Measurements from ENCODE around the gene FURIN.
A peak's percentile ranks its signal among the peaks of the same experiment; 100 is the strongest.
"Not testable (repeated sequence)": the region's sequence is repeated elsewhere in the genome, so short reads cannot be mapped to it uniquely, and the experiment has no call there.

Gene FURIN

DNA sequence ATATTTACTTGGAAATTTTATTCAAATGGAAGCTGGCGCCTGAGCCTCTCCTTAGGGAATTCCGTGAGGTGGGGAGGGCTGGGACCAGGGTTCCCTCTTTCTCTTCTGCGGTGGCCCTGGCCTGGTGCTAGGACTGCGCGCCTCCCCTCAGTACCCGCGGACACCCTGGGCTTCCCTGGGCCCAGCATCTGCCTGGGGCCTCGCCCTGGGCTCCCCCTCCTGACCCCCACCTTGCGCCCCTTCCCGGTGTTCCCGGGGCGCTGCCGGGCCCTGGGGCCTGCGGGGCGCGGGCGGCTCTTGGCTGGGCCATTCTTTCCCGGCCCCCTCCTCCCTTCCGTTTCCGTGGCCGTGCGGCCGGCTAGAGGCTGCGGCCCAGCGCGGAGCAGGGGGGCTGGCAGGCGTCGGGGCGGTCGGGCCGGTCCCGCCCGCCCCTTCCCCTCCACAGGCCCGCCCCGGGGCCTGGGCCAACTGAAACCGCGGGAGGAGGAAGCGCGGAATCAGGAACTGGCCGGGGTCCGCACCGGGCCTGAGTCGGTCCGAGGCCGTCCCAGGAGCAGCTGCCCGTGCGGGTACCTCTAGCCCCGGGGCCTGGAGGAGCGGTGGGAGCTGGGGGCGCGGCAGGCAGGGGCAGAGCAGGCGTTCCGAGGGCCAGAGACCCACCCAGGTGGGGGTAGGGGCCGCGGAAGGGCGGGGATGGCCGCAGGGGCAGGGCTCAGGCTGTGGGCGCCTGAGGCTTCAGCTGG lies 15.8 kb downstream of the FURIN start, which contains the start of gene FES:
Gene FES (plus strand): TSS at position 529 of the 743 bp plus-strand sequence. CDS start 542 bp downstream, outside the sequence.
- DNase-seq: no peak

DNA sequence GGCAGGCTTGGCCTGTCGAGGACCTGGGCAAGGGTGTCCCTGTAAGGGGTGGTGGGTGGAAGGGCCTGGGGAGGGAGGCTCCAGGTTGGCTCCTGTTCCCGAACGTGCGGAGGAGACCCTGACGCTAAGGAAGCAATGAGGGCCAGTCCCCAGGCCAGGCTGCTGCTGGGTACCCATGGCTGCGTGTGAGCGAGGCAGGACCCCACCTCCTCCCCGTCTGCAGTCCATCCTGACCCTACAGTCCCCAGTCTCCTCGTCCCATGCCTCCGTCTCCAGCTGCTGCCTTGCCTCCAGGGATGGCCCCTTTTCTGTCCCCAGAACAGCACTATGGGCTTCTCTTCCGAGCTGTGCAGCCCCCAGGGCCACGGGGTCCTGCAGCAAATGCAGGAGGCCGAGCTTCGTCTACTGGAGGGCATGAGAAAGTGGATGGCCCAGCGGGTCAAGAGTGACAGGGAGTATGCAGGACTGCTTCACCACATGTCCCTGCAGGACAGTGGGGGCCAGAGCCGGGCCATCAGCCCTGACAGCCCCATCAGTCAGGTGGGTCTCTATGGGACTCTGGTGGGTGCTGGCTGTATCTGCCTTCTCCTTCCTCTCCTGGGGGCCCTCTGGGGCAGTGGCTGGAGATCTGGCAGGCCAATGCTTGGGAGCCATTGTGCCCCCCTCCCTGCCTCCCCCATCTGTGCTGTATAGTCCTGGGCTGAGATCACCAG lies 16.5 kb downstream of the FURIN start:
- DNase-seq: no peak

DNA sequence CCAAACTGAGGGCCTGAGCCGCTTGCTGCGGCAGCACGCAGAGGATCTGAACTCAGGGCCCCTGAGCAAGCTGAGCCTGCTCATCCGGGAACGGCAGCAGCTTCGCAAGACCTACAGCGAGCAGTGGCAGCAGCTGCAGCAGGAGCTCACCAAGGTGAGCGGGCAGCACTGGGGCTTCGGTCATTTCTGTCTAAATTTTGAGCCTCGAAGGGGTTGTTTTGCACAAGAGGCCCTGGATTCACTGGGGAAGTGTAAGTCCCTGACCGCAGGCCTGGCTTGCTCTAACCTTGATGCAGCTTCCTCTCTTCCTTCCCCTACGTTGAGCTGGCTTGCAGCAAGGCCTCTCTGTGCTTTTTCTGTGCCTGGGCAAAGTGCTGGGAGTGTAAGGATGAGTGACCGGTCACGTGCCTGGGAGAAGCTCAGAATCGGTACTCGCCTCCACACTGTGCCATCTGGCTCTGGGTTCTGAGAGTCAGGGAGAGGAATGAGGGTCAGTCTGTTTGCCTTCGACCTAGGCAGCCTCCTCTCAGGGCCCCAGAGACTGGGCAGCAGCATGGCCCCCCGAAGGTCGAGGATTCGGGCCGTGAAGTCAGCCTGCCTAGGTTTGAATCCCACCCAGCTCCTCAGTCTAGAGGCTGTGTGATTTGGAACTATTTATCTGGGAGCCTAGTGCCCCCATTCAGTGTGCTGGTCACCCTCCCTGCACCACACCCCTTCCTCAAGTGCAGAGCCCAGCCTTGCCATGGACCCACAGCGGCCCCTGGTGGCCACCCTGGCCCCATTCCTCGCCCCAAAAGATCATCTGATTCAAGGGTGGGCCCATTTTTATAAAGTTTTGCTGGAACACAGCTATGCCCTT lies 17.3 kb downstream of the FURIN start:
- no peak for DNase-seq

DNA sequence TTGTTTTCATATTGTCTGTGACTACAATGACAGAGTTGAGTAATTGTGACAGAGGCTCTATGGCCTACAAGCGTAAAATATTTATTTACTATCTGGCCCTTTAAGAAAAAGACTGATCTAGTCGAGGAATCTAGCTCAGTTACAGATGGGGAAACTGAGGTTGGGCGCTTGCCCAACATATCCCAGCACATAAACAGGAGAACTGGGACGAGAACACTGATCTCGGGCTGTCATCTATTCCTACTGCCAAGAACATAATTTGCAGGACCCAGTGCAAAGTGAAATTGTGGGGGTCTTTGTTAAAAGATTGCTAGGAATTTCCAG lies 17.9 kb downstream of the FURIN start:
- DNase-seq: no peak

DNA sequence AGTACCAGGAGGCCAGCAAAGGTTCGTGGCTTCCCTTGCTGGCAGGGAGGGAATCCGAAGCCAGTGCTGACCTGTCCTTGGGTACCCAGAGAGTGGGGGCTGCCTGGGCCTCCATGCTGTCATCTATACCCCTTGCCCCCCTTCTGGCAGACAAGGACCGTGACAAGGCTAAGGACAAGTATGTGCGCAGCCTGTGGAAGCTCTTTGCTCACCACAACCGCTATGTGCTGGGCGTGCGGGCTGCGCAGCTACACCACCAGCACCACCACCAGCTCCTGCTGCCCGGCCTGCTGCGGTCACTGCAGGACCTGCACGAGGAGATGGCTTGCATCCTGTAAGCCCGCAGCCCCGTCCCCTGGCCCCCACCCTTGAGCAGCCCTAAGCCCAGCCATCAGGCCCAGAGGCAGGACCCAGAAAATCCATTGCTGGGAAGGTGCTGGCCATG lies 18.7 kb downstream of the FURIN start:
- no peak for DNase-seq

DNA sequence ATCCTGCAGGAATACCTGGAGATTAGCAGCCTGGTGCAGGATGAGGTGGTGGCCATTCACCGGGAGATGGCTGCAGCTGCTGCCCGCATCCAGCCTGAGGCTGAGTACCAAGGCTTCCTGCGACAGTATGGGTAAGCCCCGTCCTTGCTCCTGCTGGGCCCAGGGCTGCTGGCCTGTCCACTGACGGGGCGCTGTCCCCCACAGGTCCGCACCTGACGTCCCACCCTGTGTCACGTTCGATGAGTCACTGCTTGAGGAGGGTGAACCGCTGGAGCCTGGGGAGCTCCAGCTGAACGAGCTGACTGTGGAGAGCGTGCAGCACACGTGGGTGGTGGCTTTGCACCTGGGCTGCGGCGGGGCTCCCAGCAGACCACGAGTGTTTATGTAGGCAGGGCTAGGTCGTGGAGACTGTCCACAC lies 20.9 kb downstream of the FURIN start:
- DNase-seq: no peak

DNA sequence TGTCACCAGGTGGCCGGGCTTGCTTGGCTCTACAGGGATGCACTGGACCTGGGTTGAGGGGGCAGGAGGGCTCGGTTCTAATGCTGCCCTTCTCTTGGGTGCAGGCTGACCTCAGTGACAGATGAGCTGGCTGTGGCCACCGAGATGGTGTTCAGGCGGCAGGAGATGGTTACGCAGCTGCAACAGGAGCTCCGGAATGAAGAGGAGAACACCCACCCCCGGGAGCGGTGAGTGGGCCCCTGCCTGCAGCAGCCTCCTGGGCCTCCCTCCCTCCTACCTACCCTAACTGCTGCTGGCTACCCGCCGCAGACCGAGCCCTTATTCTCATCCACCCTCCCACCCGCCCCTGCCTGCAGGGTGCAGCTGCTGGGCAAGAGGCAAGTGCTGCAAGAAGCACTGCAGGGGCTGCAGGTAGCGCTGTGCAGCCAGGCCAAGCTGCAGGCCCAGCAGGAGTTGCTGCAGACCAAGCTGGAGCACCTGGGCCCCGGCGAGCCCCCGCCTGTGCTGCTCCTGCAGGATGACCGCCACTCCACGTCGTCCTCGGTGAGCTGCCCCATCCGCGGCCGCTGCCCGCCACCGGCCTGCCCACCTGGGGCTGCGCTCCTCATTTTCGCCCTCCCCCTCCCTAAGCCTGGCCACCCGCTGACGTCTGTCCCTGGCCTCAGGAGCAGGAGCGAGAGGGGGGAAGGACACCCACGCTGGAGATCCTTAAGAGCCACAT lies 21.5 kb downstream of the FURIN start:
- DNase-seq: no peak

DNA sequence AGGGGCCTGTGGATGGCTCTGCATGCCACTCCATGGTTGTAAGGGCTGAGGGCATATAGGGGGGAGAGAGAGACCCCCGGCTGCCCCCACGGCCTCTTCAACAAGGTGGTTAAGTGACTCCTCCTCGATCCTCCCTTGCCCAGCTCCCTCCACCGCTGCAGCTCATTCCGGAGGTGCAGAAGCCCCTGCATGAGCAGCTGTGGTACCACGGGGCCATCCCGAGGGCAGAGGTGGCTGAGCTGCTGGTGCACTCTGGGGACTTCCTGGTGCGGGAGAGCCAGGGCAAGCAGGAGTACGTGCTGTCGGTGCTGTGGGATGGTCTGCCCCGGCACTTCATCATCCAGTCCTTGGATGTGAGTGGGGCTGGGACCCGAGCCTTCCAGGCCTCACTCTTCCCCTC lies 22.5 kb downstream of the FURIN start:
- no peak for DNase-seq

DNA sequence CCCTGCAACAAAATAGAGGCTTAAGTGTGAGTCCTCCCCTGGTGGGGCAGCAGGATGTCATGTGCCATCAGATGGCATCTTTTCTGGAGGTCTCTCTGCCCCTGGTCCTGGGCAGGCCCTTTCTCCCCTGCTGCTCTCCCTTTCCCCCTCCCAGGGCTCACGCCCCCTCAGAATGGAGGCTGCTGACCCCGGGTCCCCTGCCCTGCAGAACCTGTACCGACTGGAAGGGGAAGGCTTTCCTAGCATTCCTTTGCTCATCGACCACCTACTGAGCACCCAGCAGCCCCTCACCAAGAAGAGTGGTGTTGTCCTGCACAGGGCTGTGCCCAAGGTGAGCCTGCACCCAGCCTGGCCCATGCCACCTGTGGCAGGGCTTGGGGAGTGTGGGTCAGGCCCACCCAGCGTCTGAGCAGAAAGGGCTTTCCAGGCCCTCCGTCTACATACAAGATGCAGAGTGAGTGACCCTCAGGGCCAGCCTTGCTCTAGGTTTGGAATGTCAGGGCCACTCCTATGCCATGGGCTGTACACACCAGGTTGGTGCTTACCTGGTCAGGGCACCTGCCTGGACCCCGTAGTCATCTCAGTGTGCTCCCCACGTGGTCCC lies 23.1 kb downstream of the FURIN start:
- no peak for DNase-seq

DNA sequence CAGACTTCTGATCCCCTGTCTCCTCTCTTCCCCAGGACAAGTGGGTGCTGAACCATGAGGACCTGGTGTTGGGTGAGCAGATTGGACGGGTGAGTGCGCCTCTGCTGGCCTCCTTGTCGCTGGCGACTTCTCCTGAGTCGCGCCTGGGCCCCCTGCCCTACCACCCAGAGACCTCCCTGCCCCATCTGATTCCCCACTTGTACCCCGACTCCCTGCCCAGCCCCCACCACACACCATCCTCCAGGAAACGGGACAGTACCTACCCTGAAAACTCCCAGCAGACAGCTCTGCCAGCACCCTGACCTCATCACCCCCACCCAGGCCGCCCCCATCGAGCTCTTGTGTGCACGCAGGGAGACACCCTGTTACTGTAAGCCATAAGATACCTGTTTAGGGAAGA lies 23.6 kb downstream of the FURIN start:
- no peak for DNase-seq

DNA sequence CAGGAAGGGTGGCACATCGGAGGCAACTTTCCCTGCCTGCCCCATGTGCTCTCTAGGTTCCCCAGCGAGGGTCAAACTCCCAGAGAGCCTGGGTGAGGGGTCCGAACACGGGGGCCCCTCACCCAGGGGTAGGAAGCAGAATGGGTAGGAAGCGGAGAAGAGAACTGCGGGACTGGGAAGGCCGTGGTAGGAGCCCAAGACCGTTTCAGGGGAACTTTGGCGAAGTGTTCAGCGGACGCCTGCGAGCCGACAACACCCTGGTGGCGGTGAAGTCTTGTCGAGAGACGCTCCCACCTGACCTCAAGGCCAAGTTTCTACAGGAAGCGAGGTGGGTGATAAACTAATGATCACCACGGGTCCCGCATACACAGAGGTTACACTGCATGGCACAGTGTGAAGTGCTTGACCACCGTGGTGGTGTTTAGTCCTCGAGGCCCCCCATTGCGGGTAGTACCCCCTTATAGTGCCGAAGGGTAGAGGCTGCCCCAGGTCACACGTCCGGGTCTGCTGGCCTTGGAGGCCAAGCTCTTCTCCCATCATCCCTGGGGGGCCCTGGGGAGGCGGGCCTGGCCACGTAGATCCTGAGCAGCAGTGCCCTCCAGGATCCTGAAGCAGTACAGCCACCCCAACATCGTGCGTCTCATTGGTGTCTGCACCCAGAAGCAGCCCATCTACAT lies 24.2 kb downstream of the FURIN start:
- no peak for DNase-seq

DNA sequence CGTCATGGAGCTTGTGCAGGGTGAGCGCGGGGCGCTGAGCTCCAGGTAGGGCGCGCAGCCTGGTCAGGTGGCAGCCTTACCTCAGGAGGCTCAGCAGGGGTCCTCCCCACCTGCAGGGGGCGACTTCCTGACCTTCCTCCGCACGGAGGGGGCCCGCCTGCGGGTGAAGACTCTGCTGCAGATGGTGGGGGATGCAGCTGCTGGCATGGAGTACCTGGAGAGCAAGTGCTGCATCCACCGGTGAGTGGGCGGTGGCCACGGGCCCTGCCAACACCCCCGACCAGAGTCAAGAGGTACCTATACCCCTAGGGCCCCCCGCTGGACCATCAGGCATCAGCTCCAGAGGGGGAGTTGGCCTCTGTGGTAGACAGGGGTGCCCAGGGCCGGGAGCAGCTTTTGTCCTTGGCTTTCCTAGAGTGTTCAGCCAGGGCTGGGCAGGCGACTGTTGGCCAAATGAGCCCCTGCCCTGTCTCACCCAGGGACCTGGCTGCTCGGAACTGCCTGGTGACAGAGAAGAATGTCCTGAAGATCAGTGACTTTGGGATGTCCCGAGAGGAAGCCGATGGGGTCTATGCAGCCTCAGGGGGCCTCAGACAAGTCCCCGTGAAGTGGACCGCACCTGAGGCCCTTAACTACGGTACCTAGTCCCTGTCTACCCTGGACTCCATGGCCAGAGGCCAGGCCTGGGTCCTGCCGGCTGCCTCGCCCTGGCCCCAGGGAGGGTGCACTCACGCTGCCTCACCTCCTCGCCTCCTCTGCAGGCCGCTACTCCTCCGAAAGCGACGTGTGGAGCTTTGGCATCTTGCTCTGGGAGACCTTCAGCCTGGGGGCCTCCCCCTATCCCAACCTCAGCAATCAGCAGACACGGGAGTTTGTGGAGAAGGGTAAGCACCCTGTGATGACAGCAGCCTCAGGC lies 25.0 kb downstream of the FURIN start:
- no peak for DNase-seq

DNA sequence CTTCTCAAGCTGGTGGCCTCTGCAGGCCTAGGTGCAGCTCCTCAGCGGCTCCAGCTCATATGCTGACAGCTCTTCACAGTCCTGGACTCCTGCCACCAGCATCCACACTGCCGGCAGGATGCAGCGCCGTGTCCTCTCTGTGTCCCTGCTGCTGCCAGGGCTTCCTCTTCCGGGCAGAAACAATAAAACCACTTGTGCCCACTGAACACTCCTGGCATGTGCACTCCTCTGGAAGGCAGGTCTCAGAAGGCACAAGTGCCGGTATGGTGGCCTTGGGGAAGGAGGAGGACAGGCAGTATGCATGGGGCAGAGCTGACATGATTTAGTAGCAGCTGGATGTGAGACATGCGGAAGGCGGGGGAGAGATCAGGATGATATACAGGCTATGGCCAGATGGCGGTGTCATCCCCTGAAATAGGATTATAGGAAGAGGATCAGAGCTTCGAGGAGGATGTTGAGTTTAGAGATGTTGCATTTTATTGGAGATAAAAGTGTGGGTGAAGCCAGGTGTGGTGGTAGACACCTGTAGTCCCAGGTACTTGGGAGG lies 27.3 kb downstream of the FURIN start:
- DNase-seq: no peak

DNA sequence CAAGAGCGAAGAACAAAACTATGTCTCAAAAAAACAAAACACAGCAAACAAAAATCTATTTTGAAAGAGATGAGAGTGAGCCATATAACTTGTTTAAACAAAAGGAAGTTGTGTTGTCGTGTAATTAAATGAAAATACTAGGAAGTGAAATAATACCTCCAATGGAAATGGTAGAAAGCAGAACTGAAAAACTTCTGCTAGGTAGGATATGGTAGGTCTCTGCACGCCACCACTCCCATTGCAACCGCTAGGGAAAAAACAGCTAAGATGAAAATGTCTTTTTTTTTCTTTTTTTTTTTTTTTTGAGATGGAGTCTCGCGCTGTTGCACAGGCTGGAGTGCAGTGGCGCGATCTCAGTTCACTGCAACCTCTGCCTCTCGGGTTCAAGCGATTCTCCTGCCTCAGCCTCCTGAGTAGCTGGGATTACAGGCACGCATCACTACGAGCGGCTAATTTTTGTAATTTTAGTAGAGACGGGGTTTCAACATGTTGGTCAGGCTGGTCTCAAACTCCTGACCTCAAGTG lies 28.8 kb downstream of the FURIN start:
- DNase-seq: not testable (repeated sequence)

DNA sequence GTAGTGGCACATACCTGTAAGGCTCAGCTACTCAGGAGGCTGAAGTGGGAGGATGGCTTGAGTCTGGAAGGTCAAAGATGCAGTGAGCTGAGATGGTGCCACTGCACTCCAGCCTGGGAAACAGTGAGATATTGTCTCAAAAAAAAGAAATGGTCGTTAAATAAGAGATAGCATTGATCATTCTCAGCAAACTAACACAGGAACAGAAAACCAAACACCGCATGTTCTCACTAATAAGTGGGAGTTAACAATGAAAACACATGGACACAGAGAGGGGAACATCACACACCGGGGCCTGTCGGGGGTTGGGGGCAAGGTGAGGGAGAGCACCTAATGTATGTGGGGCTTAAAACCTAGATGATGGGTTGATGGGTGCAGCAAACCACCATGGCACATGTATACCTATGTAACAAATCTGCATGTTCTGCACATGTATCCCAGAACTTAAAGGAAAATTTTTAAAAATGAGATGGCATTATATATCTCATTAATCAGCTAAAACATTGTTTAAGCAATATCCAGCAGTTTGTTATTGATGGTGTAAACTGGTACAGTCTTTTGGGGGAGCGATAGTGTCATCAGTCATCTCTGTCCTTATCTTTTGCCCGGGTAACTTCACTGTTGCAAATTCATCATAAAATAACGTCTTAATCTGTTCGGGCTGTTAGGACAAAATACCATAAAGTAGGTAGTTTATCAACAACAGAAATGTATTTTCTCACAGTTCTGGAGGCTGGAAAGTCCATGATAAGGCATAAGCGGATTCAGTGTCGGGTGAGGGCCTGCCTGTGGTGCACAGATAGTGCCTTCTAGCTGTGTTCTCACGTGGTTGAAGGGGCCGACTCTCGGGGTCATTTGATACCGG lies 33.0 kb downstream of the FURIN start:
- no peak for DNase-seq

DNA sequence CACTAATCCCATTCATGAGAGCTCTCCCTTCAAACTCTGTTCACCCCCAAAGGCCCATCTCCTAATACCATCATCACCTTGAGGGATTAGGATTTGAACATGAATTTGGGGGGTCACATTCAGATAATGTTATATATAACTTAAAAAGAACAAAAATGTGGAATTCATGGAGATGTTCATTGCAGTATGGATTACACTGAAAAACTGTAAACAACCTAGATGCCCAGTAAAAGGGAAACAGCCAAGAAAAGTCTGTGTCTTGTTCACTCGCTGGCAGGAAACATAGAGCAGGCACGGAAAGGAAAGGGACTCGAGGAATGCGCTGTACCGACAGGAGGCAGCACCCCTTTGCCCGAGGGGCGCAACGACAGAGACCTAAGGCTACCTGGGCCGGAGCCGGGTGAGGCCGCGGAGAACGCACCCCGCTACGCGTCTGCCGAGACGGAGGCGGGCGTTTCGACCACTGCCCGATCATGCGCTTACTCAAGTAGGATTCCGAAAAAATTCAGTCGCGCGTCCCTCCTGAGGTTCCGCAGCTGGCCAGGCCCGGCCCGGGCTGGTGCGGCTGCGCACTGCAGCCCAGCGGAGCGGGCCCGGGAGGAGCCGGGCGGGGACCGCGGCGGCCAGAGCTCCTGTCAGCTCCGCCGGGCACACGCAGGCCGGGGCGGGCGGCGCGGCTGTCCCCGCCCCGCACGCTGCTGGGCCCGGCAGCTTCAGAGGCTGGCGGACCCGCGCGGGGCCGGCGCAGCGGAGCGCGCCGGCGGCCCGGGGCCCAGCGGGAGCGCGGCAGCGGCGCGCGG lies 33.9 kb downstream of the FURIN start:
- DNase-seq: peak; percentile 30

DNA sequence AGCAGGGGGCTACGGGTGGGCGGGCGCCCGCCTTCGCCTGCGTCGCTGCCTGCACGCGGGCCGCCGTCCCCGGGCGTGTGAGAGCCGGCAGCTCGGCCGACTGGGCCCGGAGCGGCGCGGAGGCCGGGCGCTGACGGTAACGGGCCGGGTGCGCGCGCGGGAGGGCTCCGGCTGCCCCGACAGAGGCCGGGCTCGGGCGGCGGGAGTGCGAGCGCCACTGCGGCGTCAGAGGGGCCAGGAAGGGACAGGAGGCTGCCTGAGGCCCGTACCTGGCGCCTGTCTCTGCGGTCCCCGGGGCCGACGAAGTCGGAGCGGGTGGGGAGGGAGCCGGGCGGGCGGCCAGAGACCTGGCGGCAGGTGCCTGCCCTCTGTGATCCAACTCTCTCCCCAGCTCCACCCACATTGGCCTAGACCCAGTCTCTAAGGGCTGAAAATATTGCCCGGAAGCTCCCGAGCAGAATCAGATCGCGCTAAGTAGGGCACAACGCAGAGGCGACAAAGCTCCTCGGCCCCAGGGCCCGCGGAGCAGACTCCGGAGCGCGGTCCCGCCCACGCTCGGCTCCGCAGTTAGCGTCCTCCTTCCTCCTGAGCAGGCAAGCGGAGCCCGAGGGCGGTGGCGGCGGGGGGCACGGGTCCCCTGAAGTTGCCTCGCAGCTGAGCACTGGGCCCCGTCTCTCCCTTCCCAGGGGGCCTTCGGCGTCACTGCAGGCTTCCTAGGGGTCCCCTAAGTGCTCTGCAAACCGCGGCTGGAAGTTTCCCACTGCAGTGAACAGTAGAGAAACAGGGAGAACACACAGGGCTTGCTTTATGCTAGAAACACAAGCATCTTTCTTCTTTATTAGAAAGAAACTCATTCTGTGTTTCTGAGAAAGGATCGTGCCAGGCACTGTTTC lies 34.7 kb downstream of the FURIN start, which contains the start of gene MAN2A2:
Gene MAN2A2 (plus strand): TSS at position 463 of the 893 bp plus-strand sequence. CDS start 906 bp downstream, outside the sequence.
- no peak for DNase-seq

Data from NCI-H187 treated with DMSO at 0.1 percent for 48 hours (cell line).